HG03135 (cell line): ENCODE results near the gene EVX2.
A peak's percentile ranks its signal among the peaks of the same experiment; 100 is the strongest.

Experiments used
- ATAC-seq: cut with Tn5 transposase; IDR thresholded peaks from one replicate; pipeline ENCODE4 v1.9.1; 2021; ENCODE audit warnings: mild to moderate bottlenecking, moderate library complexity; ENCODE audit not compliant: unreplicated experiment

Gene EVX2

DNA sequence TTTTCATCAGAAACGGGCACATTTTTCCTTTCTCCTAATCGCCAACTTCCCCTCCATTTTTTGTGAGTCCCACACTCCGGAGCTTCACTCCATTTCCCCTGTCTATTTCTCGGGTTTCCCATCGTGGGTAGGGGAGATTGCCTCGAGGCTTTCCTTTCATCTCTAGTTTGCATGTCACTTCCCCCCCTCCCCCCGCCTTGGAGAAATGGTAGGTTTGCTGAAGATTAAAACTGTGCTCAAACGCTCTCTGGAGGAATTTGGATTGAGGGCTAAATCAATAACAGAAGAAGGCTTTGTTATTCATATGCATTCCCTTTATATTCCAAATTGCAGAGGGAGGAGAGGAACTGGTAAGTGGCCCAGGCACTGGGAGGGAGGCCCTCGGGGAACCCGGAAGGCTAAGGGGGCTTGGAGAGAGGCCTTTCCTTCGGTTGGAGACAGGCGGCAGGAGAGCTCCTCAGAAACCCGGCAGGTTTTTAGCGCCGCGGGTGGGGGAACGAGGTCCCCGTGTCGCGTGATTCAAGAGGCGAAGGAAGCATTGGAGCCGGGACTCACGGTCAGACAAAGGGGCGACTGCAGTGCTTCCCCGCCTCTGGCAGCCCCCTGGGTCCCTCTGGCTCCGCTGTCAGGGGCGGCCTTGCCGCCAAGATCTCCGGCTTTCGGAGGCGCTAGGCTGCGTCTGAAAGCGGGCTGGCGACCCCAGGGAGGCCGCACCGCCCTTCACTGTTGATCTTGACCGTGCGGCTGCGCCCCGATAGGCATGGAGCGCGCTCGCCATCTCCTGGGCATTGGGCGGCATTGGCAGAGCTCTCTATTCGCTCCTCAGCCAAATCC is 13.4 kb upstream of the EVX2 start:
- ATAC-seq: peak; percentile 75

DNA sequence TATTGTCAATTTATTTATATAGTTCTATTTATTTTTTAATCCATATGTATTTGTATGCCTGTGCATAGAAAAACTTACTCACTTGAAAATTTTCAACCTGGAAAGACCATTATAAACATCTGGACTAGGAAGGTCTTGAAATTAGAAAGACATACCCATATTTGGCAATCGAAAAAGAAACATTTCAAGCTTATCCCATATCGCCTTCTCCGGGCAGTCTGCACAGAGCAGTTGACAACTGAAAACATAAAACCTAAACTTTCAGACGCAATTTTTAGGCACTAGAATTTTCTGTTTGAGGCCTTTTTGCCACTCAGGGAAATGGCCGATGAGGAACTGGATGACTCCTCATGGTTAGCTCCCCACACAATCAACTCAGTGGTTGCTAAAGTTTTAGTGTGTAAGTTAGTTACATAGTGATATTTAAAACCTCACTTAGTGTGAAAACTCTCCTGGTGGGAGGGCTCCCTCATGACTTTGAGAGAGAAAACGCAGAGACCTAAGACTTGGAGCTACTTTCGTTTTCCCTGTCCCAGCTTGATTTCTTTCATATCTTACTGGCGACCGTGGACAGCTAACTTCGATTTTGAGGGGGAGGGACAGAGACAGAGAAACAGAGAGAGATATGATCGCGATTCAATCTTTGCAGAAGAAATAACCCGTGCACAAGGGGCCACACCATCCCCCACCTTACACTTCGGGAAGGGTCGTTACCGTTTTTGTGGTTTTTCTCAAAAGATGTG is 12.7 kb upstream of the EVX2 start:
- no peak for ATAC-seq

DNA sequence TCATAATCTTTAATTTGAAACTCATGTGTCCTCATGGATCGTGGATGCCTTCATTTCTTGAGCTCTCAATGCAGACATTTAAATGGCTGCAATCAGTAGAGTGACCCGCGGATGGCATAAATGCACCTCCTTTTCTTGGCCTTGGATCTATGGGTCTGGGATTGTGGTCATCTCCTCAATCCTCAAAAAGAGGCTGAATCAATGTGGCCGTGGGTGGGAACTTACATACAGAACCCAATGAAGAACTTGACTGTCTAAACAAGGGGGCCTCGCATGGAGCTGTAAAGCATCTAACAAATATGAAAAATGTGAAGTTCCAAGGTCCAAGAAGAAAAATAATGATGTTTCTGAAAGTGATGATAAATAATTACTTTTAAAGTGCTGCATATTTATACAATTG is 11.7 kb upstream of the EVX2 start:
- no peak for ATAC-seq

DNA sequence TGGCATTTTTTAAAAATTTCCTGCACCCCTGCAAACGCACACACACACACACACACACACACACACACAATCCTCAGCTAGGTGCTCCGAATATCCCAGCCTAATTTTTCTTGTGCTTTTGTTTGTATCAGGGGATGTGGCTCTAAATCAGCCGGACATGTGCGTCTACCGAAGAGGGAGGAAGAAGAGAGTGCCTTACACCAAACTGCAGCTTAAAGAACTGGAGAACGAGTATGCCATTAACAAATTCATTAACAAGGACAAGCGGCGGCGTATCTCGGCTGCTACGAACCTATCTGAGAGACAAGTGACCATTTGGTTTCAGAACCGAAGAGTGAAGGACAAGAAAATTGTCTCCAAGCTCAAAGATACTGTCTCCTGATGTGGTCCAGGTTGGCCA is 10.6 kb upstream of the EVX2 start:
- no peak for ATAC-seq

DNA sequence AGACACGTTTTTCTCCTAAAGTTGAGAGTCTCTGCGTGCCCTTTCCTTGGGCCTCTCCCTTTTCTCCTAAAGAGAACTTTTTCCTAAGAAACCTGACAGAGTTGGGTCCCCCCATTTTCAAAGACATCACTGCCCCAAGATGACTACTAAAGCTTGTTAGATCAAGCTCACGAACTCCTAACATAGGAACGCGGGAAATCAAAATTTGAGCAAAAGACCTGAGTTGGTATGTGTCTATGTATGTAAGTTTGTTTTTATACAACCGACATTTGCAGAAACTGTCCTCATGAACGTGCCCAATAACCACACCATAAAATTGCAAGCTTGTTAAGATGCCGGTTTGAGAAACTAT is 10.1 kb upstream of the EVX2 start:
- ATAC-seq: no peak

DNA sequence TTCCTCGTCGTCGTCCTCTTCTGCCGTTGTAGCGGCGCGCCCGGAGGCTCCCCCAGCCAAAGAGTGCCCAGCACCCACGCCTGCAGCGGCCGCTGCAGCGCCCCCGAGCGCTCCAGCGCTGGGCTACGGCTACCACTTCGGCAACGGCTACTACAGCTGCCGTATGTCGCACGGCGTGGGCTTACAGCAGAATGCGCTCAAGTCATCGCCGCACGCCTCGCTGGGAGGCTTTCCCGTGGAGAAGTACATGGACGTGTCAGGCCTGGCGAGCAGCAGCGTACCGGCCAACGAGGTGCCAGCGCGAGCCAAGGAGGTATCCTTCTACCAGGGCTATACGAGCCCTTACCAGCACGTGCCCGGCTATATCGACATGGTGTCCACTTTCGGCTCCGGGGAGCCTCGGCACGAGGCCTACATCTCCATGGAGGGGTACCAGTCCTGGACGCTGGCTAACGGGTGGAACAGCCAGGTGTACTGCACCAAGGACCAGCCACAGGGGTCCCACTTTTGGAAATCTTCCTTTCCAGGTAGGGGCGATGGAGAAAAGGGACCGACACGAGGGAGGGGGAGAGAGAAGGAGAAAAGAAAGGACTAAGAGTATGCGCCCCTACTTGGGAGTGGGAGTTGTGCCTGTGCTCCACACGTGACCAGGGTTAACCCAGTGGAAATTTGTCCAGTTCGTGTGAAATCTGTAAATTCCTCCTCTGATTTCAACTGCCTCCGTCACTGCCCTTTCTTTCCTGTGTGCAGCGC is 9.6 kb upstream of the EVX2 start:
- ATAC-seq: no peak

DNA sequence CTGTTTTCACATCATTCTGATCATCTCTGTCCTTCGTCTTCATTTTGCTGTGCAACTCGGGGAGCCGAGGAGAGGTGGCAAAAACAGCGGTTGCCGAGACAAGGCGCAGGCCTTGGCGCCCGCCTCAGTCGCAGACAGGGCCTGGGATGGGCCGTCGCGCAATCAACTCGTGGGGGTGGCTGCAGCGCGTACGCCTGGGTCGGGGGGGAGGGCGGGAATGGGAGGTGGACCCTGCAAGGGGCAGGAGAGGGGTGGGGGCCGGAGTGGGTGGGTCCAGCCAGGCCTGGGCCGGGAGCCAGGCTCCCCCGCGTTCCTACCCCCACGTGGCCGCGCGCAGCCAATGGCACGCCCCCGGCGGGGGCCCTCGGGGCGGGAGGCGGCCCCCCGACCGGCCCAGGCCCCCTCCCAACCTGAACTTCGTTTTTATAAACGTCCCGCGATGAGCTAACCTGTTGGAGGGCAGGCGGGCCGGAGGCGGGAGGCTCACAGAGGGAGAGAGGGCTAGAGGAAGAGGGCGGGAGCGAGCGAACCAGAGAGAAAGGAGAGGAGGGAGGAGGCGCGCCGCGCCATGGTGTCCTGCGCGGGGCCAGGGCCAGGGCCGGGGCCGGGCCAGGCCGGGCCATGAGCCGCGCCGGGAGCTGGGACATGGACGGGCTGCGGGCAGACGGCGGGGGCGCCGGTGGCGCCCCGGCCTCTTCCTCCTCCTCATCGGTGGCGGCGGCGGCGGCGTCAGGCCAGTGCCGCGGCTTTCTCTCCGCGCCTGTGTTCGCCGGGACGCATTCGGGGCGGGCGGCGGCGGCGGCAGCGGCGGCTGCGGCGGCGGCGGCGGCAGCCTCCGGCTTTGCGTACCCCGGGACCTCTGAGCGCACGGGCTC is 8.7 kb upstream of the EVX2 start, which contains the start of gene HOXD13:
TSS of gene HOXD13 (plus strand) at position 452 of the 875 bp plus-strand sequence. CDS start at position 622, 170 bp downstream.
- no peak for ATAC-seq

DNA sequence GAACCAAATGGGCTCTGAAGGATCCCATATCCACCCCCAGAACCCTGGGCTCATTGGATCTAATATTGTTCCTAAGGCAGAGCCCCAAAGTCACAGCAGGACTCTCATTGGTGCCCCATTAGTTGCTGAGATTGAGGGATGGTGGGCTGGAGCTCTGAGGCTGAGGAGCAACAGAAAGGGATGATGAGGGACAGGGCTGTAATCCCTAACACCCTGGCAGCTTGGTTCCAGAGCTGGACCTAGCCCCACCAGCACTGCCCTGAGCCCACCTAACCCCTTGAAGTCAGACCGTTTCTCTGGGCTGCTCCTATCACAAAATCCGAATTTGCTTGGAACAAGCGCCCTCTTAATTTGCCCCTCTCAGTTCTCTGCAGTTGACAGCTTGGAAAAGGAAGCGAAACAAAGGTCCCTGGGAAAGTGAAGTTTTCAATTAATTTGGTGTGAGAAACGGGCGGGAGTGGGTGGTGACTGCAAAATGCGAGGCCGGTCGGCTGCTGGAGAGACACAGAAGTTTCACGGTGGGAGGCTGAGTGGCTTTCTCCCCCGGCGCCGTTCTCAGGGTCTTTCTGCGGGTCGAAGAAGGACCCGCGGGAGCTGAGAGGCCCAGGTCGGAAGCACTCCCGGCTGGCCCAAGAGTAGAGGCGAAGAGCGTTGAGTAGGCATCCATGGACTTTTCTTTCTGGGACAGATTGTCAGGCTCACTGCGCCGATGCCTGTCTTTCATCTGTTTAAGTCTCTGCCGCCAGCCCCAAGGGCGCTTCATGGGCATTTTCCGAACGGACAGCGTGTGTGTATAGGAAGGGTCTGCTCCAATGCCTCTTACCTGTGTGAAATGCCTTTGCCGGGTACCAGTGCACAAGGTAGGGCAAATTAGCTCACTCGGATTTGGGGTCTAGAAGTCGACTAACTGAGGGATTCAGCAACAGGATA is 7.8 kb upstream of the EVX2 start:
- ATAC-seq: no peak

DNA sequence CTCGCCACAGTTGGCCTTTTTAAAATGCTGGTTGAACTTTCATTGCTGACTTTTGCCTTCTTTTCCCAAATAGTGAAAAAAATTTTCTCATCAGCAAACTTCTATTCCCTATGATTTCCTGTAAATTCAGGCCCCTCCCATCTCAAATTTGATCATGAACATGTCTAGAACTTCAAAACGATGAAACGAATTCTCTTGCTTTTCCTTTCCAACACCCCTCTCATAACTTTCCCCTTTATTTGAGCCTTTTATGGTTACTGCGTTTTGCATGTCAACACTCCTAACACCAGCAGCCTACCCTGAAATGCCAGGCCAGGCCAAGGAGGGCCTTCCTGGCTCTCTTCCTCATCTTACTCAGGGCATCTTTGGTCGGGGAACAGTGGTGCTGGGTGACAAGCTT is 7.1 kb upstream of the EVX2 start:
- no peak for ATAC-seq

DNA sequence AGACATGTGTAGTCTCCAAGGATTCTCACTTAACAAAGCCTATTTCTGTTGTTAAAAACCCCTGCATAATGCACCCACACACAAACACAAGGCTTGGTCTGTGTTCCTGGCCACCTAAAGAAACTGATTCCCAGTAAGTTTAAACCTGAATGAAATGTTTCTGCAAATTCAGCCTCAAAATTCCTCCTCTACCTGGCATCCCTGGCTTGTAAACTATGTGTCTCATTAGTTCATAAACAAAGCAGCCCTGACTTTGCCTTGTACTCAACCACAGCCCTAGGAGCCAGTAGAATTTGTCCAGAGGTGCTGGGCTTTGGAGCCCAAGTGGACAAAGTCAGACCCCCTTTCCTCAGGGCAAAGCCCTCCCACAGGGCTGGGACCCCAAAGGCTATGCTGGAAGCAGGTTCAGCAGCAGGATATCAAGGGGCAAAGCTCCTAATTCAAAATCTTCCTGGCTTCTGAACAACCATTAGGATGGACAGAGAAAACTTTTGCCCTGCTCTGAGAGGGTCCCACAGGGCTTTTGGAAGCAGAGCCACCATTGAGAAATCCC is 6.2 kb upstream of the EVX2 start:
- ATAC-seq: no peak

DNA sequence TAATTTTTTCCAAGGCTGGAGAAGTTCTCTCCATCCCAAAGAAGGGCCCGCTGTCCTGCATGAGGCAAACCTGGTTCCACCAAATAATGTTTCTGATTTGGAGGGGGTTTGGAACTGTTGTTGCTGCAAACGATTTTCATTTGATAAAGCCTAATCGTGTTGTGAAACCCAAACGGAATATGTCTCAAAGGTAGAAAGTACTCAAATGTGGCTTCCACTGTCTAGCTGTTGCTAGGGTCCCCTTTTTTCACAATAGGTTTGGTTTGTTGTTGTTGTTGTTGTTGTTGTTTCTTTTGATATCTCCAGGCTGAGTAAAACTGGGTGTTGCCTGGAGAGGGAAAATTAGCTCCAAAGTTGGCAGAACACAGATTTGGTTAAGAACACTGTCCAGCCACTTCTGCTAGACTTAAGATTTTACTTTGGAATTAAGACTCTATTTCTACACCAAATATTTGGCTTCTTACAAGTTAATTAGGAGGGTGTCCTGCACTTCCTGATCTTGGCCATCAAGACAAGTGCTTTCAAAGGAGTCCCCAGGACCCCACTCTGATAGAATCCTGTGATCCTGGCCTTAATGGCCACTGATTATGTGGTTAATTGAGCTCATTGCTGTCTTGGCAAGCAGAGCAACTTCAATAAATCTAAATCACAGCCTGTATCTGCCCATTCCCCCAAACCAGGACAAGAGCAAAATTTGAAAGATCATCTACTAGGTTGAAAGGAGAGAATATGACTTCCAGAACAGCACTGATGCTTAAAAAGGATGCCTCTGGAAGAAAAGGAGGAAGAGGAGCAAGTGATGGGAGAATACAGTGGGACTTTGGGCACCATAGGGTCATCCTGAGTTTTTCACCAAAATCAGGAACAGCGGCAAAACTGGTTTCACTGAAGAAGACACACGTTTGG is 5.4 kb upstream of the EVX2 start:
- no peak for ATAC-seq

DNA sequence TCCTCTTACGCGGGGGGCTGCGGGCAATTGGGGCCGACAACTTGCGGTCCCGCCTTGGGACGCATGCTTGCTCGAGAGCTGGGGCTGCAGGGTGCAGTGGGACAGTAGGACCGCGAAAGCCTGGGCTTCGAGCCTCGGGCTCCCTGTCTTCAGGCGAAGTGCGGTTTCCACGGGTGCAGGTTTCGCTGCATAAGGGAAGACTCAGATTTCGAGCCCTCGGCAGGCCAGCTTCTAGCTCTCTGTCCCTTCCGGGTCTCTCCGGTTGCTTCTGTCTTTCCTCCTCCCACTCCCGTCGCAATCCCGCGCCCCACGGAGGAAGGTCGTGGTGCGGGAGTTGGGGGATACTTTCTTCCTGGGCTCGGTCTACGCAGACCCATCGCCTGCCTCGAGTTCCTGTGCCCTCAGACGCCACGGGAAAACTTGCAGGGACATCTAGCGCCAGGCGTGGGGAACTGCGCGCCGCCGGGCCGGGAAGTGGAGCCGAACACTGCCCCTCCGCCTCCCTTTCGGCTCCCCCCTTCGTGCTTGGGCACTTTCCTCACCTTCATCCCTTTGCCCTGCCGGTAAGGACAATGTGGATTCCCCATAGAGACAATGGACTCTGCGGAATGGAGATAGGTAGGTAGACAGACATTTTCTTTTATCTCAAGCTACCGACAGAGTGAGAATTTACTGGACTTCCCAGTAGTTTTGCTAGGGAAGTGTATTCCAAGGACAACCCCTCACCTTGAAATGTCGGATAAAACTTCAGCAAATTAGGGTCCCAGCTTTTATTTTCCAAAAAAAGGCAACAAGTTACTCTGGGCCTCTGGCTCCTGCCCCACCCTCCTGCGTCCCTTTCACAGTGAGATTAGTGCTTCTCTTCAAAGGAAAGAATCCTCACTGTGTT is 4.5 kb upstream of the EVX2 start:
- no peak for ATAC-seq

DNA sequence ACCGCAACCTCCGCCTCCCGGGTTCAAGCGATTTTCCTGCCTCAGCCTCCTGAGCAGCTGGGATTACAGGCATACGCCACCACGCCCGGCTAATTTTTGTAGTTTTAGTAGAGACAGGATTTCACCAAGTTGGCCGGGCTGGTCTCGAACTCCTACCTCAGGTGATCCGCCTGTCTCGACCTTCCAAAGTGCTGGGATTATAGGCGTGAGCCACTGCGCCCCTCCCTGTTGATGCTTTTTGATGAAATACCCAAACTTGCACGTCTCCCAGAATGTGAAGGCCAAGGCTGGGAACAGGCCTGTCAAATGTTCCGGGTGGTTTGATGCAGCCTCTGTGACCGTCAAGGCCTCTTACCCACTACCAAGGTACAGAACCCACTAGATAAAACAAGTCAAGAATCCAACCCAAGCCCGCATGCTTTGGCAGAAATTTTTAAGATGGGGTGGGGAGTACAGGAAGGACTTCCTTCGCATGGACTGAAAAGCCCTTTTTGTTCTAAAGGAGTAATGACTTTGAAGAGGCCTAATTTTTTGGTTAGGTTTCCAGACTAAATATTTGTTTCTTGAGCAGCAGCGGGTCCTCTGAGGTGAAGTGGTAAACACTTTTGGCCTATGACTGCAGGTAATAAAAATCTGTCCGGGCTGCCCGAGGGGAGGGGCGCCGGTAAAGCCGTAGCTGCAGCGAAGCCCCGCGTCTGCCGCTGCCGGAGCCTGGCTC is 3.7 kb upstream of the EVX2 start:
- ATAC-seq: no peak

DNA sequence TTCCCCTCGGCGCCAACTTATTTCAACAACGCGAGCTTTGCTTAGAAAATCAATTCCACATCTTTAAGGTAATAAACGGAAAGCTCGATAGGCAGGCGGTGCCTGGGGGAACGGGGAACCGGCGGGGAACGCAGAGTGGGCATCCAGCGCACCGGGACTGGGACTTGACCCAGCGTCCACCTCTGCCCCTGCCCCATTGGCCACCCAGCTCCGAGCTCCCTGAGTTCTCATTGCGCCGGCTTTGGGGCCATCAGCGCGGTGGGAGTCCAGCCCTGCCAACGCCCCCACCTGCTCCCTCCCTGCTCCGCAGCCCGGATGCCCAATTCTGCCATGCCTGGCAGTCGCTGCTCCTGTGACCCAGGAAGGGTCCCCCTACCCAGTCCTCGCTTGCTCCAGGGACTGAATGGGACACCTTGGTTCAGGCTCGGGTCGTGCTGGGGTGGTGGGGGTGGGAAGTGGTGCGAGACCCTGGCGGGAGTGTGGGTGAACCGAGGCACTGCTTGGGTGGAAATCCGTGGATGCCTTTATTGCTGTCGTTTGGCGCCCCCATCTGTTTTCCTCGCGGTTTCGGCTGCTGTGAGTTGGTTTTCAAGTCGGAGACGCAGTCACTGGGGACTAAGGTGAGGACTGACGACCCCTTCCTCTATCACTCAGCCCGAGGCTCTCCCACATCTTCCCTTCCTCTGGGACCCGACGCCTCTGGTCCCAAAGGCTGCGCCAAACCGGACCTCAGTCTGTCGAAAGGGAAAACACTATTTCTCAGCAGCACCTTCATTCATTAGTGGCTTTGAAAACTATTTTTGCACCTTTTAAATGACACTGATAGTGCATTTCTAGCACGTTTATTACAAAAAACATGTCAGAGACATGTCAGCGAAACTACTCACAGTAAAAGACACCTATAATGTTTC is 2.4 kb upstream of the EVX2 start:
- no peak for ATAC-seq

DNA sequence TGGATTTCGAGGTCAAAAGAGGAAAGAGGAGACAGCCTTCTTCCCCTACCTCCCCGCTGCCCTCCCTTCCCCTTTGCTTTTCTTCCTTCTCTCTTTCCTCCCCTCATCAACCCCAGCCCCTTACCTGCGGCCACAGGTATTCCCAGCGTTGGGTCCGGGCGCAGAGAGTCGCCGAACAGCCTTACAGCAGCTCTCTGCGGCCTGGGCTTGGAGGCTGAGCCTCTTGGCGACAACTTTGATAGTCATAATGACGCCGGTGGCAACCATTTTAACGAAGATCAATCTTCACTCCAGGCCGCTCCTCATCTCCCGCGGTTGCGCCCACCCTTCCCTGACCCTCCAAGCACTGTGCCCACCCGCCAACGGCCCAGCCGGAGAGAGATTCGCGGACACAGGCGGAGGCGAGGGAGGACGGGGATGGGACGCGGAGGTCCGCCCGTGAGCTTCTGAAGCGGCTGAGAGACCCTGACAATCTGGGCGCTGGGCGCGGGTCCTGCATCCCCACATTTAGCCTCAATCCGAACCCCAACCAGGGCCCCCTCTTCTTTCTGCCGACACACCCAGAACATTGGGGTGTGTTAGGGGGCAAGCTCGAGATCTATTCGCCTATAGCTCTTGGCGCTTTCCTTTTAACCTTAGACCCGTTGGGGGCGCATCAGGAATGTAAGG is 1.5 kb upstream of the EVX2 start:
- ATAC-seq: no peak
